Mesodermal cell (in vitro differentiated cells): ENCODE measurements around the gene FAM217A.
"Not testable (repeated sequence)": the region's sequence is repeated elsewhere in the genome, so short reads cannot be mapped to it uniquely, and the experiment has no call there.

Source experiments
- H3K27ac ChIP-seq: 2 replicates; pipeline ENCODE4 v1.7.0; 2013; ENCODE audit warnings: mild to moderate bottlenecking, low read depth, low read length, moderate library complexity; ENCODE audit not compliant: severe bottlenecking
- H3K36me3 ChIP-seq: 2 replicates; pipeline ENCODE4 v1.7.1; 2013; ENCODE audit warnings: mild to moderate bottlenecking, low read length, moderate library complexity; ENCODE audit not compliant: control insufficient read depth, insufficient read depth
- H3K4me1 ChIP-seq: one replicate; pipeline ENCODE4 v1.7.1; 2013; ENCODE audit warnings: mild to moderate bottlenecking, low read length; ENCODE audit not compliant: insufficient read depth, control insufficient read depth, poor library complexity, severe bottlenecking
- H3K4me3 ChIP-seq: 2 replicates; pipeline ENCODE4 v1.7.0; 2013; ENCODE audit warnings: low read length, control low read depth, mild to moderate bottlenecking; ENCODE audit not compliant: insufficient read depth, poor library complexity, severe bottlenecking; ENCODE audit errors: extremely low read depth
- H3K9me3 ChIP-seq: 2 replicates; pipeline ENCODE4 v1.7.1; 2013; ENCODE audit warnings: mild to moderate bottlenecking, low read length, moderate library complexity; ENCODE audit not compliant: control insufficient read depth
- WGBS, 2 experiments: methylation state at CpG; one replicate each; pipeline ENCODE4 v1.1.5; 2013; ENCODE audit warnings: missing lambda C conversion rate in 2 of 2; ENCODE audit not compliant: insufficient coverage in 2 of 2; 5-methylcytosine and 5-hydroxymethylcytosine counted together

The FAM217A gene

DNA sequence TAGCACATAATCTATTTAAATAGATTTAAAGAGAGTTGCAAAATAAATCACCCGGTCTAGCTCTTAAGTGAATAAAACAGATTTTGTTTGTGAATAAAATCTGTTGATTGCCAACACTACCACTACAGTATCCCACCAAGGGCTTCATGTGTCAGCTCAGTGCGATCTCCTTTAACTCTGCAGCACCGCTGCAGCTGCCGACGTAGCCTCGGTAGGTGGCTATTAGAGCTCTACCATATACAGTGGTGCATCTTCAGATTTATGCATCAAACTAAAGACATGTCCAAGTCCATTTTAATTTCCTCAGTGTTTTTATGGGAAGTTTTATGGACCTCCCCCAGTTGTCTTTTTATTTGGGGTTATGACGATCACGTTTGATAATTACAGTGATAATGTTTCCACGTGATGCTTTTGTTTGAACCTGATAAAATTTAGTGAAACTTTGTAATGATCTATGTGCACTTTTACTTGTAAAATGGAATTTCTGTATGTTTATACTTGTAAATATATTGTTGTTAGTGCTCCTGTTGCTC, 29.7 kb upstream of the FAM217A start:
- Histone ChIP-seq H3K4me3 (no peak overlapping the region), H3K27ac (no peak overlapping the region), H3K4me1 (no peaks in the 10 kb centered on the region), H3K36me3 (no peaks in the 10 kb centered on the region), H3K9me3 (peaks cover 5% of the 10 kb centered on the region)
- WGBS, 2 experiments: 90 to 96% methylated on average over 4 to 5 of the region's 9 CpGs

DNA sequence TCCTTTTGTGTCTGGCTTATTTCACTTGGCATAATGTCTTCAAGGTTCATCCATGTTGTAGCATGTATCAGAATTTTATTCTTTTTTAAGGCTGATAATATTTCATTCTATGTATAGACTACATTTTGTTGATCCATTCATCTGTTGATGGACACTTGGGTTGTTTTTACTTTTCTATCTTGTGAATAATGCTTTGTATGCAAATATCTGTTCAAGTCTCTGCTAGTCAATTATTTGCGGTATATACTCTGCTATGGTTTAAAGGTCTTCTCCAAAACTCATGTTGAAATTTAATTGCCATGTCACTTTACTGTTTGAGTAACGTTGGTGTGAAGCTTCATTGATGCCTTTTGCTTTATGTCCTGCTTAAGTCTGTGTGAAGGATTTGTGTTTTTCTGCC, 28.9 kb upstream of the FAM217A start:
- Histone ChIP-seq H3K36me3 (no peaks in the 10 kb centered on the region), H3K4me1 (no peaks in the 10 kb centered on the region), H3K9me3 (peaks cover 5% of the 10 kb centered on the region), H3K27ac (no peak overlapping the region), H3K4me3 (no peak overlapping the region)
- 88 to 100% methylated on average over 1 of the region's 2 CpGs for WGBS, 2 experiments

DNA sequence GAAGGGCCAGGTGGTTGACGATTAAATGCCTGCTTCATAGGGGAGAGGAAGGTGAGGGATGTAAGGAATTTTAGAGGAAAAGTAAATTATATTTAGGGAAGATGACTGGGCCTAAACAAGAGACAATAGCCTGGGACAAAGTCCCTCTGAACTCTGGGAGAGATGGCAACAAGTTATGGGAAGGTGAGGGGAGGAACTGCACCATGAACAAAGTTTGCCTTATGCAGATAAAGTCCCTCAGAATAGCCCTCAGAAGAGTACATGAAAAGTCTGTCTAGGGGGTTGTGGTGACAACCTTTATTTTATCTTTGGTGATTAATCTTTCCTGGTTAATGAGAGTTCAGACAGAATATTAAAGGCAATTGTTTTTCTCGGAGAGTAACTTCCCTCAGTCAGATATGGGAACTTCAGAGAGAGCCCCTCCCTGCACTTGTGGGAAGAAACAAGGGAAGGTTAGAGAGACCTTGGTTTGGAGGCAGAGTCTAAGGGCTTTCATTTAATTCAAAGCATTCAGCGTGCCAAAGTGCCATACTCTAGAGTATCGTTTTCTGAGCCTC, 27.1 kb upstream of the FAM217A start:
- Histone ChIP-seq H3K4me3 (no peak overlapping the region), H3K9me3 (no peaks in the 10 kb centered on the region), H3K36me3 (no peaks in the 10 kb centered on the region), H3K27ac (no peak overlapping the region), H3K4me1 (no peaks in the 10 kb centered on the region)
- 80 to 94% methylated on average over 1 to 2 of the region's 4 CpGs for whole genome bisulfite sequencing, 2 experiments

DNA sequence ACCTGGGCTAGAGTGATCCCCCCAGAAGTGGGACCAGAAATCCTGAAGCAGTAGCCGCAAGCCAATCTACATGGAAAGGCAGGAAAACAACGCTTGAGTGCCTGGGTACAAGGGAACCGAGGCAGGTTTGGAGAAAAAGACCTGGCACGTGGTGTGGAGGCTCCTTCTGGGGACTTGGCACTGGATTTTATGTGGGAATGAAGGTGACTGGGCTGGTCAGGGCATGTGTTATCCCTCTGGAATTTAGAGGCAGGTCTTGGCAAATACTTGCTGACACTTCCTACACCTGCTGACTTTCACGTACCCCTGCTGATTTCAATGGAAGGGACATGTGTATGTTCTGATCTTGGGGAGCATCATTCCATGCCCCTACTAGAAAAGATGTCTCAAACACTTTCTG, 25.0 kb upstream of the FAM217A start:
- WGBS, 2 experiments: 88 to 95% methylated on average over 4 of the region's 5 CpGs
- H3K36me3 ChIP-seq: no peaks in the 10 kb centered on the region
- no peaks in the 10 kb centered on the region for H3K9me3 ChIP-seq
- H3K4me1 ChIP-seq: no peaks in the 10 kb centered on the region
- H3K4me3 ChIP-seq: no peak overlapping the region
- H3K27ac ChIP-seq: no peak overlapping the region

DNA sequence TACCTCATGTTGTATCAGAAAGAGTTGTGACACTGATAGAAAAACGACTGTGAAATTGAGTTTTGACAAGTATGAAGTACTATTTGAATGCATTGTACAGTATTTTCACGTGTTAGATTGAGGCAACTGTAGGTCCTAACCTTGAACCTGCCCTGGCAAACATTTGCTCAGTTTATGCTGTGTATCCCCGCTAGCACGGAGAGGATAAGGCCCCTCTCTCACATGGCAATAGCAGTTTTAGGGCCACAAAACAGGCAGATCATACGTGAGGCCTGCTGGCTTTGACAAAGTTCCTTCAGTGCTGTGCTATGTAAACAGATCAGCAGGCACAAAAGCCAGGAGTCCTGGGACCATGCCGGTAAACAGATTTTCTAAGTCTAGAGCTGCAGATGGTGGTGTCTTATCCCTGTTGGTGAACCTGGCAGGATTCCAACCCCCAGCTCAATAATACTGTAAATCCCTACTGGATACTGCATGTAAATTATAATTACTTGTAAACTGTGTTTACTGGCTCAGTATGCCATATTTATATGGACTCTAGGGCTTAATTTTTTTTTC, 23.8 kb upstream of the FAM217A start:
- Histone ChIP-seq H3K4me1 (no peaks in the 10 kb centered on the region), H3K4me3 (no peak overlapping the region), H3K36me3 (no peaks in the 10 kb centered on the region), H3K27ac (no peak overlapping the region), H3K9me3 (no peaks in the 10 kb centered on the region)
- 83 to 90% methylated on average over 5 of the region's 6 CpGs for WGBS, 2 experiments

DNA sequence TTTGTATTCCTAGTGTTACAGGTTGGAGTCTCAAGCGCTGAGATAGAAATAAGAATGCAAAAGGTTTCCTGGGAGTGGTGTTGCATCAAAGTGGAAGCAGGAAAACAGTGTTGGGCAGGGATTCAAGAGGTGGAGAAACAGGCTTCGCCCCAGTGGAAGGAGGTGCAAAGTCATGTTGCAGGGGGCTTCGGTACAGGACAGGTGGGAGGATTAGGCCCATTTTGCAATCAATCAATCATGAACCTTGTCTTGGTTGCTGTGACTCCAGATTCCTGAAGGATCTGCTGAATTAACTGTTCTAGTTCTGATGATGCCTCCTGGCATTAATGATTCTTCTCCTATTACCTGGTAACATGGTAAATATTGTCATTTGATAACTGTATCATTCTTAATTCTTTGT, 22.4 kb upstream of the FAM217A start:
- 68 to 76% methylated on average over 3 of the region's 3 CpGs for WGBS, 2 experiments
- Histone ChIP-seq H3K36me3 (no peaks in the 10 kb centered on the region), H3K9me3 (no peaks in the 10 kb centered on the region), H3K27ac (no peak overlapping the region), H3K4me3 (no peak overlapping the region), H3K4me1 (no peaks in the 10 kb centered on the region)

DNA sequence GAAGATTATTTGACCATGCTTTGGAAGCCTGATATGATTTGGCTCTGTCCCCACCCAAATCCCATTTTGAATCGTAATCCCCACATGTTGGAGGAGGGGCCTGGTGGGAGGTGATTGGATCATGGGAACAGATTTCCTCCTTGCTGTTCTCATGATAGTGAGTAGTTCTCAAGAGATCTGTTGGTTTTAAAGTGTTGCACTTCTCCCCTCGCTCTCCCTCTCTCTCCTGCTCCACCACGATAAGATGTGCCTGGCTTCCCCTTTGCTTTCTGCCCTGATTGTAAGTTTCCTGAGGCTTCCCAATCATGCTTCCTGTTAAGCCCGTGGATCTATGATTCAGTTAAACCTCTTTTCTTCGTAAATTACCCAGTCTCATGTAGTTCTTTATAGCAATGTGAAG, 21.7 kb upstream of the FAM217A start:
- H3K4me3 ChIP-seq: no peak overlapping the region
- H3K36me3 ChIP-seq: no peaks in the 10 kb centered on the region
- H3K27ac ChIP-seq: no peak overlapping the region
- H3K4me1 ChIP-seq: no peaks in the 10 kb centered on the region
- H3K9me3 ChIP-seq: no peaks in the 10 kb centered on the region
- 82 to 84% methylated on average over 2 to 5 of the region's 5 CpGs for WGBS, 2 experiments

DNA sequence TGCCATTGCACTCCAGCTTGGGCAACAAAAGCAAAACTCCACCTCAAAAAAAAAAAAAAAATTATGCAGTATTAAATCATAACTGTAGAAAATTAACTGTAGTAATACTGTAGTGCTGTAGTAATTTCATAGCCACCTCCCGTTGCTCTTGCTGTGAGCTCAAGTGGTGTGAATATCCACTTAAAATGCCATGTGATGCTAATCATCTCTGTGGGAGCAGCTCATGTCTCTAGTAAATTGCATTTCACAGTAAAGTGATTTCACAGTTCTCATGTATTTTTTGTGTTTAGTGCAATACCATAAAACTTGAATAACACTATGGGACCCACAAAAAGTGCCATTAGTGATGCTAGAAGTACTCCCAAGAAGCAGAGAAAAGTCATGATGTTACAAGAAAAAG, 14.4 kb upstream of the FAM217A start:
- Histone ChIP-seq H3K9me3 (no peaks in the 10 kb centered on the region), H3K36me3 (no peaks in the 10 kb centered on the region), H3K4me3 (no peak overlapping the region), H3K4me1 (no peaks in the 10 kb centered on the region), H3K27ac (no peak overlapping the region)
- 67% methylated on average over 1 of the region's 1 CpG; no CpG with 5 or more reads in 1 of the 2 experiments for WGBS, 2 experiments

DNA sequence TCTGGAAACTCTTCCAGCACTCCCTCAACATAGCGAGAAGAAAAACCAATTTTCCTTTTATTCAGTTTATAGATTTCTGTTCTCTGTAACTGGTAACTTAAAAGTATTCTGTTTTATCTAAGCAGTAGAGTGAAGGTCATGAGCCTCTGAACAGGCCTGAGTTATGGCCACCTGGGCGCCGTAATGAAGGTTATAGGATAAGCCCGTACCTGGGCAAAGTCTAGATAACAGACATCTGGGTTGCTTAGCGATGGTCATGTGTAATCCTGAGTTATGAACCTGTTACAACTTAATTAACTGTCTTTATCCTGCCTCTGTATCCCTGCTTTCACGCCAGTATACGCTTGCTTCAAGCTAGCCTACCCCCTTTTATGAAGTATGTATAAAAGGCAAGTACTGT, 13.0 kb upstream of the FAM217A start:
- H3K4me3 ChIP-seq: no peak overlapping the region
- no peaks in the 10 kb centered on the region for H3K36me3 ChIP-seq
- H3K9me3 ChIP-seq: no peaks in the 10 kb centered on the region
- 86 to 100% methylated on average over 2 to 4 of the region's 7 CpGs for WGBS, 2 experiments
- no peaks in the 10 kb centered on the region for H3K4me1 ChIP-seq
- H3K27ac ChIP-seq: no peak overlapping the region

DNA sequence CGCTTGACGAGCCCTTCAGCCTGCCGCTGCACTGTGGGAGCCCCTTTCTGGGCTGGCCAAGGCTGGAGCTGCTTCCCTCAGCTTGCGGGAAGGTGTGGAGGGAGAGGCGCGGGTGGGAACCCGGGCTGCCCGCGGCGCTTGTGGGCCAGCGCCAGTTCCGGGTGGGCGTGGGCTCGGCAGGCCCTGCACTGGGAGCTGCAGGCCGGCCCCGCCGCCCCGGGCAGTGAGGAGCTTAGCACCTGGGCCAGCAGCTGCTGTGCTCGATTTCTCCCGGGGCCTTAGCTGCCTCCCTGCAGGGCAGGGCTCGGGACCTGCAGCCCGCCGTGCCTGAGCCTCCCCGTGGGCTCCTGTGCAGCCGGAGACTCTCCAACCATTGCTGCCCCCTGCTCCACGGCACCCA, 11.1 kb upstream of the FAM217A start:
- H3K4me3 ChIP-seq, H3K27ac ChIP-seq, H3K9me3 ChIP-seq, H3K4me1 ChIP-seq, H3K36me3 ChIP-seq: not testable (repeated sequence)
- WGBS, 2 experiments: 95 to 98% methylated on average over 21 to 26 of the region's 26 CpGs

DNA sequence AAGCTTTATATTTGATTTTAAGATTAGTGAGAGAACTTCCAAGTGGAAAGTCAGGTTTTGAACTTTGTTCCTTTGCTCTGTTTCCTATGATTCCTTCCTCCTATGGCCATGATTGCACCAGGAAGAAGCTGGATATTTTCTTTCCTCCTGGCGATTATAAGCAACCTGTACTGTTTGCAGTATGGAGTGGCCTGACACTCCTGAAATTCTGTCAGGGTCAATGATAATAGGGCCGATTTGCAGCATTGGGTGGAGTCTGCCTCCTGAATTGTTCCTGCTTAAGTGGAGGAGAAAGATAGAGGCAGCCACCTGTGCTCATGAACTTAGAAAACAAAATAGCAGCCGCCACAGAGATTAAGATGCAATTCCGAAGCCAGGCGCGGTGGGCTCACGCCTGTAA, 9.8 kb upstream of the FAM217A start:
- Histone ChIP-seq H3K4me1 (no peaks in the 10 kb centered on the region), H3K9me3 (no peaks in the 10 kb centered on the region)

More for the DNA sequence above, 9.8 kb upstream of the FAM217A start:
- no peak overlapping the region for H3K27ac ChIP-seq
- 91 to 94% methylated on average over 6 to 7 of the region's 7 CpGs for WGBS, 2 experiments
- H3K4me3 ChIP-seq: no peak overlapping the region
- no peaks in the 10 kb centered on the region for H3K36me3 ChIP-seq
